ENCODE measurements around the gene RBMS3. TPM values are rescaled to one million over a fixed set of nuclear protein-coding genes. Genes with fewer than 3 reads are reported as not detected.

The RBMS3 gene
- total RNA-seq, 2 donors from 2014 or later = 2.8 to 9.6 TPM

DNA sequence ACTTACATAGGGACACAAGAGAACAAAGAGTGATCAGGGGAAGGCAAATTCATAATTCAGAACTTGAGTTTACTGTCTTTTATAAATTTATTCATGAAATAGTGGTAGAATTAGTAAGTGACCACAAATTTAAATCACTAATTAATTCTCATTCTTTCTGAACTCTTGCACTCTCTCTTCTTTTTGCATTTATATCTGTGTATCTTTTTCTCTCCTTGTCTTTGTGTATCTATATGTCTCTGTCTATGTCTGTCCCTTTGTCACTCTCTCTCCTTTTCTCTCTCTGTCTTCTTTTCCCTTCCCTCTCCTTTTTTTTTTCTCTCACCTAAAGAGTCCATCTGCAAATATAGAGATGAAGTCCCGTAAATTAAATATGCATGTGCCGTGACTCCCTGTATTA, 31.5 kb downstream of the RBMS3 start:
- Histone ChIP-seq H3K4me3 (no peak overlapping the region), H3K27me3 (no peaks in the 10 kb centered on the region), H3K4me1 (no peaks in the 10 kb centered on the region), H3K9me3 (no peaks in the 10 kb centered on the region), H3K9ac (ENCODE audit: low read depth in 2 of 2, low read length in 2 of 2) (no peak overlapping the region), H3K36me3 (no peaks in the 10 kb centered on the region), H3K27ac (no peak overlapping the region)
- DNase-seq = no peak
- TF ChIP-seq, protein P1, sequence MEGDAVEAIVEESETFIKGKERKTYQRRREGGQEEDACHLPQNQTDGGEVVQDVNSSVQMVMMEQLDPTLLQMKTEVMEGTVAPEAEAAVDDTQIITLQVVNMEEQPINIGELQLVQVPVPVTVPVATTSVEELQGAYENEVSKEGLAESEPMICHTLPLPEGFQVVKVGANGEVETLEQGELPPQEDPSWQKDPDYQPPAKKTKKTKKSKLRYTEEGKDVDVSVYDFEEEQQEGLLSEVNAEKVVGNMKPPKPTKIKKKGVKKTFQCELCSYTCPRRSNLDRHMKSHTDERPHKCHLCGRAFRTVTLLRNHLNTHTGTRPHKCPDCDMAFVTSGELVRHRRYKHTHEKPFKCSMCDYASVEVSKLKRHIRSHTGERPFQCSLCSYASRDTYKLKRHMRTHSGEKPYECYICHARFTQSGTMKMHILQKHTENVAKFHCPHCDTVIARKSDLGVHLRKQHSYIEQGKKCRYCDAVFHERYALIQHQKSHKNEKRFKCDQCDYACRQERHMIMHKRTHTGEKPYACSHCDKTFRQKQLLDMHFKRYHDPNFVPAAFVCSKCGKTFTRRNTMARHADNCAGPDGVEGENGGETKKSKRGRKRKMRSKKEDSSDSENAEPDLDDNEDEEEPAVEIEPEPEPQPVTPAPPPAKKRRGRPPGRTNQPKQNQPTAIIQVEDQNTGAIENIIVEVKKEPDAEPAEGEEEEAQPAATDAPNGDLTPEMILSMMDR (IDR thresholded peaks at IDR 0.05) = no peak
- intact Hi-C loops (cut with DNase I) = no loop called here

DNA sequence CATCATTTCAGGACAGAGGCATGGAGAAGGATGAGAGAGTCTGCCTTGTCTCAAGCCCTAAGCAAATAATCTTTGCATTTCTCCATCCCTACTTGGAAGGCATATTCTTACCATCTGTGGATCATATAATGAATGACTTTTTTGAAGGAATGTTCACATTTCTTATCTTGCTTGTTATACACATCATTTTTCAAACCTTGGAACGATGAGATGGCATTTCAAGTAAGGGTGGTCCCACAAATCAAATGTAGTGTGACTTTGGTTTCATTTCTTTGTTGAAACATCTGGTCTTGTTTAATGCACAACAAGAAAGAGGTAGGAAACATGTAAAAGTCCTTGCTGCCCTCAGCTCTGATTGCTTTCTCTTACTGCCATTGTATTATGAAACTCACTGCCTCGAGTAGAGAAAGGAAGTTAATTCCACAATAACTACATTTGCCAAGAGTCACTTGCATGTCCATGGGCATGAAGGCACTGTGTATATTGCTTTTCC, 32.1 kb downstream of the RBMS3 start:
- H3K27me3 ChIP-seq = no peaks in the 10 kb centered on the region

DNA sequence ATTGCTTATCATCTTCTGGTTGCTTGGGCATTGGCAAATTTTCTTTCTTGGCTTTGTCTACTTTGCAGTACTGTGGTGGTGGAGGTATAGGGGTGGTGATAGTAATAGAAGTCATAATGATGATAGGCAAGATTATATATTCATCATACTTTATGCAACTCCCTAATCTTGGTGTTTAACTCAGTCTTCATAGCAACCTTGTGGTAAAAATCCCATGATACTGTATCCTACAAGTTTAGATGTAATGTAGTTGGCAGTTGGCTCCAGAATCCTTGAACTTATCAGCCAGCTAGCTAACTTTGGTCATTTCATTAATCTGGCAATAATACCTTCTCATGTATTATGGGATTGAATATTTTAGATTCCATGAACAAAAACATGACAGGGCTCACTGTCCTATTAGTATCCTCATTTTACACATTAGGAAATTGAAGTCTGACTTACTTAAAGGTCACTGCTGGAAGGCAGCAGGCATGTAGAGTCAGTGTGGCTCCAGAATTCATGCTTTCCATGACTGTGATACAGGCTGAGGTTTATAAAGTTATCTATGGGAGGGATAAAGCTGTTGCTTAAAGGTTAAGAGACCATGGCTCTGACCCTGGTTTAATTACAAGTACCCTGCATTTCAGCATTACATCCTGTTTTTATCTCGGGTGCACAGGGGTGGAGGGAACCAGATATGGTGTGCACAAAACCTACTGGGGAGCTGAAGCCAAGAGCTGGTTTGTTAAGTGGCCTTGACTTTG, 33.3 kb downstream of the RBMS3 start:
- TF ChIP-seq, protein P1 (IDR thresholded peaks at IDR 0.05) = no peak
- H3K4me1 ChIP-seq = no peaks in the 10 kb centered on the region
- H3K9ac ChIP-seq (ENCODE audit: low read depth in 2 of 2, low read length in 2 of 2) = no peak overlapping the region
- H3K27me3 ChIP-seq = no peaks in the 10 kb centered on the region
- no peak overlapping the region for H3K4me3 ChIP-seq
- H3K27ac ChIP-seq = no peak overlapping the region
- H3K9me3 ChIP-seq = no peaks in the 10 kb centered on the region
- intact Hi-C loops (cut with DNase I) = no loop called here
- H3K36me3 ChIP-seq = no peaks in the 10 kb centered on the region
- DNase-seq = no peak

More for the DNA sequence above, 32.1 kb downstream of the RBMS3 start:
- Histone ChIP-seq H3K4me1 (no peaks in the 10 kb centered on the region), H3K9ac (ENCODE audit: low read depth in 2 of 2, low read length in 2 of 2) (no peak overlapping the region), H3K9me3 (no peaks in the 10 kb centered on the region), H3K36me3 (no peaks in the 10 kb centered on the region), H3K4me3 (no peak overlapping the region), H3K27ac (no peak overlapping the region)
- intact Hi-C loops (cut with DNase I) = no loop called here
- no peak for DNase-seq
- TF ChIP-seq, protein P1 (IDR thresholded peaks at IDR 0.05) = no peak

DNA sequence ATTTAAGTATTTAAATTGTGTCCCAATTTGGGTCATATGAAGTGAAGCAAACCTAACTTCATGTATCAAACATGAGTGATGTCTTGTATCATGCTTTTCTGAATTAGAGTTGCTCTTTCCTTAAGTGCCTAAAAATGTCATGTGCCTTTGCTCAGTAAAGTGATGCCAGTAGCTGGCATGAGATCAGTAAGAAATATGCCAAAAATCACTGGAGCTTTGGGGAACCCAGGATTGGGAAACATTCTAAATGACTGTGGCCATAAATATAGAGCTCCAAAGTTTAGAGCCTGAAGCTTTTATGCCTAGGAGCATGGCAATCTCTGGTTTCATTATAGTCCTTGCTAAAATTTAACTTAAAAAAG, 33.8 kb downstream of the RBMS3 start:
- DNase-seq = no peak
- TF ChIP-seq, protein P1 (IDR thresholded peaks at IDR 0.05) = no peak
- Histone ChIP-seq H3K27ac (no peak overlapping the region), H3K4me1 (no peaks in the 10 kb centered on the region), H3K9me3 (no peaks in the 10 kb centered on the region), H3K4me3 (no peak overlapping the region), H3K9ac (ENCODE audit: low read depth in 2 of 2, low read length in 2 of 2) (no peak overlapping the region), H3K27me3 (no peaks in the 10 kb centered on the region), H3K36me3 (no peaks in the 10 kb centered on the region)
- intact Hi-C loops (cut with DNase I) = no loop called here

DNA sequence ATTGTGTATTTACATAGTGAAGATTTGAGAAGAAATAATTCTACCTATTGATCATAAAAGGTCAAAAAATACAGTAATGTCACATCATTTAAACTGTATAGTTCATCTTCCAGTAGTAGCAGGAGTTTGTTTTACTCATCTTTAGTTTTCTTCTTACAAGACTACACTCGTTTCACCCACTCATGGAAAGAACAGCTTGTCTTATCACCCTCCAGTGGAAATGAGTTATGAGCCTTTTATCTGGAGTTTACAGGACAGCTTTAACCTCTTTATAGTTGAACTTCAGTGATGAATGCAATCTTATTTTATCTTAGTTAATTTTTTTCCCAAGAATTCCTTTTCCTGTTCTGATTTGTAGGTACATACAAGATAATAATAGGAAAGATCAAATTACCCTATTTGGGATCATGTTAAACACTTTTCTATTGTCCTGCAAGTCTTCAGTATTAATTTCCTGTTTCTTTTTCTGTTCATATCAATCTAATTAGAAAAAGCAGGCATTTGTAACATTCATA, 36.8 kb downstream of the RBMS3 start:
- no peaks in the 10 kb centered on the region for H3K27me3 ChIP-seq
- DNase-seq = no peak
- no peaks in the 10 kb centered on the region for H3K9me3 ChIP-seq
- no peaks in the 10 kb centered on the region for H3K36me3 ChIP-seq
- no peak overlapping the region for H3K27ac ChIP-seq
- no peak overlapping the region for H3K4me3 ChIP-seq
- TF ChIP-seq, protein P1 (IDR thresholded peaks at IDR 0.05) = no peak
- H3K9ac ChIP-seq (ENCODE audit: low read depth in 2 of 2, low read length in 2 of 2) = no peak overlapping the region
- intact Hi-C loops (cut with DNase I) = no loop called here
- no peaks in the 10 kb centered on the region for H3K4me1 ChIP-seq

Measured in colonic mucosa (tissue), 4 donors.